GM19397 (cell line): ENCODE data around the gene DCC.

Experiments
- ATAC-seq: cut with Tn5 transposase; IDR thresholded peaks from one replicate; pipeline ENCODE4 v1.9.1; 2021; ENCODE audit warnings: mild to moderate bottlenecking, moderate library complexity; ENCODE audit not compliant: unreplicated experiment

Gene DCC

GRCh38 chr18:53147472-53147871, 807.5 kb downstream of the DCC start:
- ATAC-seq: no peak

DNA sequence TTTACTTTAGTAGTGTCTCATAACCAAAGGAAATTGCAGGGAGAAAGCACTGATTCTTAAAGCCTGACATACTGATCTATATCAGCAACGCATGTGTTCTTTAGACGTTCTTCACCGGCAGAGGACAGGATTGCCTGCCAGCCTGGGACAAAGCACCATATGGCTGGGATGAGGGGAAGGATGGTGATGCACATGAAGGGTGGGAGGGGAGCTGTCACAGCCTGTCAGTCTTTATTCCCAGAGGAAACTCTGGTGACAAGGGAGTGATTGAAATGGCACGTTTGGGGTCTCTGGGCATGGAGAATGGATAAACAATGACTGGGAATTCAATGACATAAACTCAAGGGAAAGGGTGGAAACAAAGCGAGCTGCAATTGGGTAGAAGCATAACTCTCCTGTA, 808.1 kb downstream of the DCC start:
- no peak for ATAC-seq

GRCh38 chr18:53152476-53152875, 812.5 kb downstream of the DCC start:
- ATAC-seq: no peak

DNA sequence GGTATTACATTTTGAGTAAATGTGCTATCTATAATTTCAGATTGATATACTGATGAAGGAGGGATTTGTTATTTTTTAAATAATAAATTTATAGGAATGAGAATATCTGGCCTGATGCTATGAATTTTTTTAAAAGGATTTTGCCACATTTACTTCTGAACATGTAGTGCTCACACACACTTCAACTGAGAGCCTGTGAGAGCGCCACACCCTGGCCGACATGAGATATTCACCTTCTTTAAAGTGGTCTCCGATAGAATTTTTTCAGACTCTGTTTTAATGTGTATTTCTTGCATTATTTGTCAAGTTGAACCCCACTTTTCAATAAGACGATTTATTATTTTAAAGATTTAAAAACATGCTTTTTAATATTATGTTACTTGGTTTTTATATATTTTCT, 813.3 kb downstream of the DCC start:
- no peak for ATAC-seq

- no peak for ATAC-seq
Measured at GRCh38 chr18:53153800-53154199, 813.8 kb downstream of the DCC start.

DNA sequence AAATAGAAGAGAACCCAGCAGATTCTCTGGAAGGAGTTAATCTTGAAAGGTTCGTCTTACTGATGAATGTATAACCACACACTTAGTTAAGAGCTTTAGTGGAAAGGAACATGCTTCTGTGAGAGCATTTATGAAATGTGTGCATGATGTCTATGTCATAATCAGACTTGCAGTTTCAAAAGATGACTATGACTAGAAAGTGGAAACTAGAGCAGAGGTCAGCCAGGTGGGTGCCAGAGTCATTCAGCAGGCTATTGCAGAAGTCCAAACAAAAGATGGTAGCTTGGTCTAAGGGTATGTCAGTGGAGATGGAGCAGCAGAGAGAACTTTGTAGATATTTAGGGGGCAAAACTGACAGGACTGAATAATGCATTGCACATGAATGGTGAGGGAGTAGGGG, 825.8 kb downstream of the DCC start:
- no peak for ATAC-seq

DNA sequence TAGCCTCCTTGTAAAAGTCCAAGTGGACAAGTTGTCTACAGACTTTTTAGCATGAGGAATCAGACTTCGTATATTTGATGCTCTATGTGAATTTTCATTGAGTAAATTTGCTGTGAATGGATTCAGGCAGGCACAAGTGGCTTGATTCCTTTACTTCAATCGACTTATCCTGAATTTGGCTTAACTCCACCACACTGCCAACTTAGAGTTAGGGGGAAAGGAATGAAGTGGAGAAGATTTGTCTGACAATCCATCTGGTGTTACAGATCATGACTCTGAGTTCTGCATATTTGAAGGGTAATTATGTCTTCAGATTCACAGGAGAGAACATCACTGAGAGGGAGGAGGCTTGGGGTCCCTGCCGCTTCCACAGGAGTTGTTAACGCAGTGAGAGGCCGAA, 829.3 kb downstream of the DCC start:
- no peak for ATAC-seq

- ATAC-seq: no peak
Measured at GRCh38 chr18:53191634-53192033, 851.6 kb downstream of the DCC start.

GRCh38 chr18:53193870-53194269, 853.9 kb downstream of the DCC start:
- no peak for ATAC-seq

DNA sequence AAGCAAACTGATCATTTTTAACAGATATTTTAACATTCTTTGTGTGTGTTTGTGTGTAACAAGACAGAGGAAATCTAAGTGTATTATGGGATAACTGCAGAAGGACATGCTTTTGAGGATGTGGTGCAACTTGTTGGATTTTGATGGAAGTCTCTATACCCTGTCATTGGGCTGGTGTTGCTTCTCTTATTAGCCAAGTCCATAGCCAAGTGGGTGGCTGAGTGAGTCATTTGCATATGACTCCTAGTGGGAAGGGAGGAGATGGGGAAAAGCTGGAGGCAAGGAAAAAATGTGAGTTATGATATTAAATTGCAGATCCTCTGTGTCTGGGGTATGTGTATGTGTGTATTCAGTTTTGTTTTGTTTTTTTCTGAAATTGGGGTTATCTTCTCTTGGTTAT, 879.9 kb downstream of the DCC start:
- no peak for ATAC-seq

DNA sequence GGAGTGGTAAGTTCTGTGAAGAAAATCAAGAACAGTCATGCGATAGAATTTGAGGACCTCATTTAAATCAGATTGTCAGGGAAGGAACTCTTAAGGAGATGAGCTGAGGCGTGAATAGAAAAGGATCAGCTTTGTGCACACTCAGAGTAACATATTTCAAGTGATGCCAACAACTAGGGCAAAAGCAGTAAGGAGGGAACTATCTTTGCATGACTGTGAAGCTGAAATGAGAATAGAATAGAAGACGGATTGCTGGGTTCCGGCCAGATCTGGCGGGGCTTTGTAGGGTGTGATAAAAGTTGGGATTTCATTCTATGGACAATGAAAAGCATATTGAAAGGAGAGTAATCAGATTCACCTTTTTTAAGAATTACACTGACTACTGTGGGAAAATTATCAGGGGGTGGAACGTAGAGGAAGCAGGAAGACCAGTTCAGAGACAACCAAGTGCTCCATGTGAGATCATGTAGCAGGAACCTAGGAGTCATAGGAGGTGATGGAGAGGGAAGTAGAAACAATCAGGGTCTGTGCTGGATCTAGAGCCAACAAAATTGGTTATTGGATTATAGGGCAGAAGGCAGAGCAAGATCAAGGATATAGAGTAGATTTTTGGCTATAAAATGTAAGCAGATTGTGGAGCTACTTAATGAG, 884.3 kb downstream of the DCC start:
- ATAC-seq: no peak

DNA sequence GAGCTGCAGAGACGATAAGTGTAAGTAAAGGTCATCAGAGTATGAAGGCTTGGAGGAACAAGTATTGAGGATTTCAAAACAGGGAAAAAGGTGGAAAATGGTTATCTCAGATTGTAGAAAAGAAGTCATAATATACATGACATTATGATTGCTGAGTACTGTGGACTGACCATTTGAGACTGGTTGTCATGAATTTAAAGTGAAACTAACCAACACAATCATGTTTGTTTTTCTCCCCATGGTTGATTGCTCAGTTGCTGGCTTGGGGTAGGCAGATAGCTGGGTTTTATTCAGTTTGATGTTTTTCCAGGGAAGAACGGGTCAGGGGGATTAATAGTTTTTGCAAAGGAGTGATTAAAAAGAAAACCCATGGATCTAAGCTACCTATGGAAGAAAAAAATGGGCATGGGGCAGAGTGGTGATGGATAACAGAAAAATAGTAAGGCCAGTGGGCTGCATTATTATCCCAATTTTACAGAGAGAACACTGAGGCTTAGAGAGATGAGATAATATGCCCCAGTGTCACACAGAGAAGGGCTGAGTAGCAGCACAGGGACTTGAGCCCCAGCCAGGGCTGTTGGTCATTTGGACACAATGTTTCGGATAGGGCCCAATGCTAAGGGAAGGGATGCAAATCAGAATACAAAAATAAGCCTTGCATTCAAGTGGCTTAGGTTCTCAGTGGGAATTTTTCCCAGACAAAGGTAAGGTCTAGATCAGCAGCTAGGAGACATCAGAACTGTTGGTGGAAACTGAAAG, 885.7 kb downstream of the DCC start:
- no peak for ATAC-seq

- ATAC-seq: no peak
Measured at GRCh38 chr18:53234610-53235009, 894.6 kb downstream of the DCC start.

DNA sequence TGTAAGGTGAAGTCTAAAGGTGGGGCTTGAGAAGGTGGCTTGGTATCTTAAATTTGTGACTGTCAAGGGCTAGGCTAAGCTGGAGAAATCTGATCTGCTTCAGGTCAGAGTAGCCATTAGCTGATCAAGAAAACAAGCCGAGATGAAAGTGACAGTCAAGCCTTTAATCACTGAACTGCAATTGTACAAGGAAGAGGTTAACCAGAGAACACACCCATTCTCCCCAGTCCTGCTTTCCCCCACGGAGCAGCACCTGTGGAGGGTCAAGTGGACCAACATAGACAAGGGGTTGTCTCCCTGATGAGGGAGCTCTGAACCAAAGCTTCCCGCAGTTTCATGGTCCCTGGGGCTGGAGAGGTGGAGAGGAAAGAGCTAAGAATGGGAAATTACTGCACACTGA, 901.2 kb downstream of the DCC start:
- no peak for ATAC-seq

GRCh38 chr18:53253789-53254188, 913.8 kb downstream of the DCC start:
- no peak for ATAC-seq

DNA sequence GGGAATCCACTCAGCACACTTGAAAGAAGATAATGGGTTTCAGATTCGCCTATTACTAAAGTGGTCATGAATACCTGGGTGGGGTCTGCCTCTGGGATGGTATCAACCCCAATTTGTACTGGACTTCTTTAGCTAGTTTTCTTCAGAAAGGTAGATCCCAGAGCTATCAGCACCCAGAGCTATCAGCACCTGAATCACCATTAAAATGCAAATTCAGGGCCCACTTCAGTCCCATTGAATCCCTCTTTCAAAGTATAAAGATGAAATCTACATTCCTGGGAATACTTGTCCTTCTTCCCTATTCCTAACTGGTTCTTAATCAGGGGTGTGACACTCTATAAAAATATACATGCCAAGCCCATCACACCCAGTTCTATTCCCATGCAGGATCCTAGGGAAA, 914.3 kb downstream of the DCC start:
- no peak for ATAC-seq

GRCh38 chr18:53261241-53261640, 921.2 kb downstream of the DCC start:
- ATAC-seq: no peak

DNA sequence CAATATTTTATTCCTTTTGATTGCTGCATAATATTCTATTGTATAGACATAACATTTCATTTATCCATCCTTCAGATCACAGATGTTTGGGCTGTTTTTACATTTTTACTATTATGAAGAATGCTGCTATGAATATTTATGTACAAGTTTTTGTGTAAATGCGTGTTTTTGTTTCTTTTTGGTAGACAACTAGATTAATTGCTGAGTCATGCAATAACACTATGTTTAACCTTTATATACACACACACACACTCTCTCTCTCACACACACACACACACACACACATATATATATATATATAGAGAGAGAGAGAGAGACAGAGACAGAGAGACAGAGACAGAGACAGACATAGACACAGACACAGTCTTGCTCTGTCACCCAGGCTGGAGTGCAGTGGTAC, 926.9 kb downstream of the DCC start:
- ATAC-seq: no peak

GRCh38 chr18:53268455-53268854, 928.5 kb downstream of the DCC start:
- no peak for ATAC-seq

- no peak for ATAC-seq
Measured at GRCh38 chr18:53281406-53281805, 941.4 kb downstream of the DCC start.

- no peak for ATAC-seq
Measured at GRCh38 chr18:53283708-53284107, 943.7 kb downstream of the DCC start.

GRCh38 chr18:53305461-53305860, 965.5 kb downstream of the DCC start:
- no peak for ATAC-seq

DNA sequence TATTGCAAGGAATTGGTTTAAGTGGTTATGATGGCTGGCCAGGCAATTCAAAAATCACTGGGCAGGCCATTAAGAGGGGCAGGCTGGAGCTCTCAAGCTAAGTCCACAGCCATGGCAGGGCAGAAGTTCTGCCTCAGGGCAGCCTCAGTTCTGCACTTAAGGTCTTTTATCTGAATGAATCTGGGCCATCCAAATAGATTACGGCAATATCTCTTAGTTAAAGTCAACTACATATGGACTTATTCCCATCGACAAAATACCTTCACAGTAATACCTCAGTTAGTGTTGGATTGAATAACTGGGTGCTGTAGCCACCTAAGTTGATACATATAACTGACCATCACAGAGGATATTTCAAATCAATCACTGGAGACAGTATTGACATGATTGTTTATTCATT, 979.6 kb downstream of the DCC start:
- ATAC-seq: no peak
